ENCODE results near the gene SPATA20.

SPATA20 gene

GRCh38 chr17:50549256-50549941 lies 2.4 kb downstream of the SPATA20 start:
- H3K36me3 ChIP-seq (ENCODE audit: control insufficient read depth, insufficient read depth, low read length): no peaks in the 10 kb centered on the region
- H3K27me3 ChIP-seq (ENCODE audit: control insufficient read depth, insufficient read depth, low read length, poor library complexity, severe bottlenecking): no peaks in the 10 kb centered on the region
- H3K4me3 ChIP-seq (ENCODE audit: insufficient read depth, low read depth, low read length): no peak overlapping the region
- H3K4me1 ChIP-seq (ENCODE audit: control insufficient read depth, insufficient read depth, low read length): peaks cover 14% of the 10 kb centered on the region
- WGBS, 2 experiments: 92% methylated on average over 19 of the region's 19 CpGs
- H3K9me3 ChIP-seq (ENCODE audit: control insufficient read depth, low read length): no peaks in the 10 kb centered on the region
- no peak overlapping the region for H3K27ac ChIP-seq (ENCODE audit: insufficient read depth, low read depth, low read length, poor library complexity, severe bottlenecking)

- no peaks in the 10 kb centered on the region for H3K9me3 ChIP-seq (ENCODE audit: control insufficient read depth, low read length)
- WGBS, 2 experiments: 95% methylated on average over 11 of the region's 11 CpGs
- H3K4me1 ChIP-seq (ENCODE audit: control insufficient read depth, insufficient read depth, low read length): peaks cover 14% of the 10 kb centered on the region
- H3K4me3 ChIP-seq (ENCODE audit: insufficient read depth, low read depth, low read length): no peak overlapping the region
- no peak overlapping the region for H3K27ac ChIP-seq (ENCODE audit: insufficient read depth, low read depth, low read length, poor library complexity, severe bottlenecking)
- H3K27me3 ChIP-seq (ENCODE audit: control insufficient read depth, insufficient read depth, low read length, poor library complexity, severe bottlenecking): no peaks in the 10 kb centered on the region
- H3K36me3 ChIP-seq (ENCODE audit: control insufficient read depth, insufficient read depth, low read length): no peaks in the 10 kb centered on the region
These were observed 3.0 kb downstream of the SPATA20 start for GRCh38 chr17:50549969-50550368.

DNA sequence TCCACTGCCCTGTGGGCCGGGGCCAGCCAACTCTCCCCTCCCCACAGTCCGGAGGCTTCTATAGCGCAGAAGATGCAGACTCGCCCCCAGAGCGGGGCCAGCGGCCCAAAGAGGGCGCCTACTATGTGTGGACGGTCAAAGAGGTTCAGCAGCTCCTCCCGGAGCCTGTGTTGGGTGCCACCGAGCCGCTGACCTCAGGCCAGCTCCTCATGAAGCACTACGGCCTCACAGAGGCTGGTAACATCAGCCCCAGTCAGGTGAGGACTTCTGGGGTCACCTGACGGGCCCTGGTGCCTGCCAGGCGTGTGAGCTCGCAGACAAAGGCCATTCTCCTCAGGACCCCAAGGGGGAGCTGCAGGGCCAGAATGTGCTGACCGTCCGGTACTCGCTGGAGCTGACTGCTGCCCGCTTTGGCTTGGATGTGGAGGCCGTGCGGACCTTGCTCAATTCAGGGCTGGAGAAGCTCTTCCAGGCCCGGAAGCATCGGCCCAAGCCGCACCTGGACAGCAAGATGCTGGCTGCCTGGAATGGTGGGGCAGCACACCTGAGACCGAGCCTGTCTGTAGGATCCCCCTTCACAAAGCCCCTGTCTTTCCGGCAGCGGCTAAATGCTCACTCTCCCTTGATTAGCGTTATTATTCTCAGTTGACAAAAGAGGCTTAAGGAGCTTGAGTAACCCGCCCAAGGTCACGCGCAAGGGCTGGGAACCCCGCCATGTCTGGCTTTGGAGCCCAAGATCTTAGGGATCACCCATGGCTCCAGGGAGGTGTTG lies 3.9 kb downstream of the SPATA20 start:
- Histone ChIP-seq H3K9me3 (ENCODE audit: control insufficient read depth, low read length) (no peaks in the 10 kb centered on the region), H3K27me3 (ENCODE audit: control insufficient read depth, insufficient read depth, low read length, poor library complexity, severe bottlenecking) (no peaks in the 10 kb centered on the region), H3K27ac (ENCODE audit: insufficient read depth, low read depth, low read length, poor library complexity, severe bottlenecking) (no peak overlapping the region), H3K4me3 (ENCODE audit: insufficient read depth, low read depth, low read length) (no peak overlapping the region), H3K36me3 (ENCODE audit: control insufficient read depth, insufficient read depth, low read length) (no peaks in the 10 kb centered on the region), H3K4me1 (ENCODE audit: control insufficient read depth, insufficient read depth, low read length) (peaks cover 14% of the 10 kb centered on the region)
- 55 to 56% methylated on average over 32 of the region's 32 CpGs for WGBS, 2 experiments

DNA sequence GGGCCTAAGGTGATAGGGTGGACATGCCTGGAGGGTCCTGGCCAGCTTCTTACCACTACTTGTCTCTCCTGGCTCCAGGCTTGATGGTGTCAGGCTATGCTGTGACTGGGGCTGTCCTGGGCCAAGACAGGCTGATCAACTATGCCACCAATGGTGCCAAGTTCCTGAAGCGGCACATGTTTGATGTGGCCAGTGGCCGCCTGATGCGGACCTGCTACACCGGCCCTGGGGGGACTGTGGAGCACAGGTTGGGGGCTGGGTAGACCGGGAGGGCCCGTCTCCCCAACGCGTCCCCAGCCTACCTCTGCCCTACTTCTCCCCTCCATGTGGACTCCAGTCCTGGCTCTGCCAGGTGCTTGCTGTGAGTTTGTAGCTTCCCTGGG lies 4.5 kb downstream of the SPATA20 start:
- Histone ChIP-seq H3K27me3 (ENCODE audit: control insufficient read depth, insufficient read depth, low read length, poor library complexity, severe bottlenecking) (no peaks in the 10 kb centered on the region), H3K27ac (ENCODE audit: insufficient read depth, low read depth, low read length, poor library complexity, severe bottlenecking) (no peak overlapping the region), H3K36me3 (ENCODE audit: control insufficient read depth, insufficient read depth, low read length) (no peaks in the 10 kb centered on the region), H3K4me1 (ENCODE audit: control insufficient read depth, insufficient read depth, low read length) (peaks cover 14% of the 10 kb centered on the region), H3K4me3 (ENCODE audit: insufficient read depth, low read depth, low read length) (no peak overlapping the region), H3K9me3 (ENCODE audit: control insufficient read depth, low read length) (no peaks in the 10 kb centered on the region)
- 98% methylated on average over 8 of the region's 8 CpGs for WGBS, 2 experiments

- Histone ChIP-seq H3K4me3 (ENCODE audit: insufficient read depth, low read depth, low read length) (no peak overlapping the region), H3K27me3 (ENCODE audit: control insufficient read depth, insufficient read depth, low read length, poor library complexity, severe bottlenecking) (no peaks in the 10 kb centered on the region), H3K9me3 (ENCODE audit: control insufficient read depth, low read length) (no peaks in the 10 kb centered on the region), H3K4me1 (ENCODE audit: control insufficient read depth, insufficient read depth, low read length) (peaks cover 15% of the 10 kb centered on the region), H3K36me3 (ENCODE audit: control insufficient read depth, insufficient read depth, low read length) (no peaks in the 10 kb centered on the region), H3K27ac (ENCODE audit: insufficient read depth, low read depth, low read length, poor library complexity, severe bottlenecking) (no peak overlapping the region)
- 92 to 93% methylated on average over 12 of the region's 12 CpGs for WGBS, 2 experiments
These were observed 4.9 kb downstream of the SPATA20 start for GRCh38 chr17:50551884-50552283.

GRCh38 chr17:50554201-50554600 lies 7.2 kb downstream of the SPATA20 start:
- Histone ChIP-seq H3K27me3 (ENCODE audit: control insufficient read depth, insufficient read depth, low read length, poor library complexity, severe bottlenecking) (peaks cover 19% of the 10 kb centered on the region), H3K36me3 (ENCODE audit: control insufficient read depth, insufficient read depth, low read length) (no peaks in the 10 kb centered on the region)
- WGBS, 2 experiments: 93% methylated on average over 17 of the region's 17 CpGs

GRCh38 chr17:50556803-50557202 lies 9.8 kb downstream of the SPATA20 start:
- 83 to 84% methylated on average over 5 of the region's 5 CpGs for WGBS, 2 experiments
- Histone ChIP-seq H3K9me3 (ENCODE audit: control insufficient read depth, low read length) (no peaks in the 10 kb centered on the region), H3K36me3 (ENCODE audit: control insufficient read depth, insufficient read depth, low read length) (no peaks in the 10 kb centered on the region), H3K27ac (ENCODE audit: insufficient read depth, low read depth, low read length, poor library complexity, severe bottlenecking) (no peak overlapping the region), H3K4me1 (ENCODE audit: control insufficient read depth, insufficient read depth, low read length) (peaks cover 24% of the 10 kb centered on the region), H3K27me3 (ENCODE audit: control insufficient read depth, insufficient read depth, low read length, poor library complexity, severe bottlenecking) (peaks cover 38% of the 10 kb centered on the region), H3K4me3 (ENCODE audit: insufficient read depth, low read depth, low read length) (no peak overlapping the region)

More at GRCh38 chr17:50554201-50554600, 7.2 kb downstream of the SPATA20 start:
- no peaks in the 10 kb centered on the region for H3K9me3 ChIP-seq (ENCODE audit: control insufficient read depth, low read length)
- H3K27ac ChIP-seq (ENCODE audit: insufficient read depth, low read depth, low read length, poor library complexity, severe bottlenecking): no peak overlapping the region
- no peak overlapping the region for H3K4me3 ChIP-seq (ENCODE audit: insufficient read depth, low read depth, low read length)
- peaks cover 24% of the 10 kb centered on the region for H3K4me1 ChIP-seq (ENCODE audit: control insufficient read depth, insufficient read depth, low read length)

DNA sequence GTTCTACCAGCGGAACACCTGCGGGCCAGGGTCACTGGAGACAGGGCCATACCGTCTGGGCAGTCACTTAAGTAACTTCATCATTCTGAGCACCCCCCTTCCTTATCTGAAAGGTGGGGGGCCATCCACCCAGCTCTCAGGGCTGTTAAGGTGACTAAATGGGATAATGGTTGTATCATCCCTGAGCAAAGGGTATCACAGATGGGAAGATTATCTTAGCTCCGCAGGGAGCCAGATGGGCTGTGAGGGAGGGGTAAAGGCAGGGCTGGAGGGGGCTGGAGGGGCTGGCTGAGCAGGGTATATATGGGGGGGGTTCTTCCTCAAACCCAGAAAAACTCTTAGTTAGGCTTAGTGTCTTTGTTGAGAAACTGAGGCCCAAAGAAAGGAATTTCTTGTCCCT lies 10.7 kb downstream of the SPATA20 start:
- Histone ChIP-seq H3K27me3 (ENCODE audit: control insufficient read depth, insufficient read depth, low read length, poor library complexity, severe bottlenecking) (peaks cover 47% of the 10 kb centered on the region), H3K36me3 (ENCODE audit: control insufficient read depth, insufficient read depth, low read length) (no peaks in the 10 kb centered on the region), H3K27ac (ENCODE audit: insufficient read depth, low read depth, low read length, poor library complexity, severe bottlenecking) (no peak overlapping the region), H3K9me3 (ENCODE audit: control insufficient read depth, low read length) (no peaks in the 10 kb centered on the region), H3K4me1 (ENCODE audit: control insufficient read depth, insufficient read depth, low read length) (peaks cover 30% of the 10 kb centered on the region), H3K4me3 (ENCODE audit: insufficient read depth, low read depth, low read length) (no peak overlapping the region)
- WGBS, 2 experiments: 90 to 91% methylated on average over 4 of the region's 4 CpGs

DNA sequence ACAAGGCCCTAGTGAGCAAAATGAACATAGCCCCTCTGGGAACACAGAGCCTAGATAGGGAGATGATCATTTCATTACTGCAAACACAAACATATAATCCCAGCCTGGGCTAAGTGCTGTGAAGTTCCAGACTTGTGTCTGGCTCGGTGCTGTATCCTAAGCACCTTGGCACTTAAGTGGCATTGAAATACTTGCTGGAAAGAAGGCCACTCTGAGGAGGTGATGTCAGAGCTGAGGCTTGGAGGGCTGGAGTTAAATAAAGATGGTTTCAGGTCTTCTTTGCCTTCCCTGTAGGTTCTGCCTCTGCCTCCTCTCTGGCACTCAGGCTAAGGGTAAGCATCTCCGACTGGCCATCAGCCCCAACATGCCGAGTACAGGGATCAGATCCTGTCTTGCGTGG lies 11.1 kb downstream of the SPATA20 start:
- H3K27me3 ChIP-seq (ENCODE audit: control insufficient read depth, insufficient read depth, low read length, poor library complexity, severe bottlenecking): peaks cover 51% of the 10 kb centered on the region
- H3K4me3 ChIP-seq (ENCODE audit: insufficient read depth, low read depth, low read length): no peak overlapping the region
- no peaks in the 10 kb centered on the region for H3K36me3 ChIP-seq (ENCODE audit: control insufficient read depth, insufficient read depth, low read length)
- H3K4me1 ChIP-seq (ENCODE audit: control insufficient read depth, insufficient read depth, low read length): peaks cover 34% of the 10 kb centered on the region
- no peak overlapping the region for H3K27ac ChIP-seq (ENCODE audit: insufficient read depth, low read depth, low read length, poor library complexity, severe bottlenecking)
- WGBS, 2 experiments: 65 to 69% methylated on average over 4 of the region's 4 CpGs
- H3K9me3 ChIP-seq (ENCODE audit: control insufficient read depth, low read length): no peaks in the 10 kb centered on the region

DNA sequence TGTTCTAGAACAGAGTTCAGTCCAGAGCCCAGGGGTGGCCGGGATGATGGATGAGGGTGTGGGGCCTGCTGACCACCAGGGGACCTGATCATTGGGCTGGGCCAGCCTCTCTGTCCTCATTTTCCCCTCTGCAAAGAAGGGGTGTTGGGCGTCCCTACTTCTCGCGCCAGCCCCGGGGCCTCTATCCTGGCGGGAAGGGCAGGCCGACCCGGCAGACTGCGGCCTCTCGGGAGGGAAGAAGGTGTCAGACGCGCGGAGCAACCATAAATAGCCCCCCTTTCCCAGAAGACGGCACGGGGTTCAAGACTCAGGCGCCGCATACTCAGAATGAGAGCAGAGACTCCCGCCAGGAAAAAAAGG lies 11.6 kb downstream of the SPATA20 start:
- peaks cover 56% of the 10 kb centered on the region for H3K27me3 ChIP-seq (ENCODE audit: control insufficient read depth, insufficient read depth, low read length, poor library complexity, severe bottlenecking)
- H3K4me1 ChIP-seq (ENCODE audit: control insufficient read depth, insufficient read depth, low read length): peaks cover 39% of the 10 kb centered on the region
- H3K27ac ChIP-seq (ENCODE audit: insufficient read depth, low read depth, low read length, poor library complexity, severe bottlenecking): no peak overlapping the region
- WGBS, 2 experiments: 7 to 8% methylated on average over 18 of the region's 18 CpGs
- no peaks in the 10 kb centered on the region for H3K36me3 ChIP-seq (ENCODE audit: control insufficient read depth, insufficient read depth, low read length)
- peak overlapping the region; percentile 58 for H3K4me3 ChIP-seq (ENCODE audit: insufficient read depth, low read depth, low read length)
- no peaks in the 10 kb centered on the region for H3K9me3 ChIP-seq (ENCODE audit: control insufficient read depth, low read length)
